Activated T-cell treated with anti-CD3 and anti-CD28 coated beads for 1 hour (primary cell): ENCODE measurements around the gene SPAG5.

Source experiments
- DNase-seq: peaks from one replicate; pipeline ENCODE4 v3.0.0-alpha.2; 2020; ENCODE audit warnings: low read depth

The SPAG5 gene

GRCh38 chr17:28571361-28572122 lies 27.3 kb downstream of the SPAG5 start, which contains the start of gene PIGS:
Gene PIGS (minus strand): TSS chr17:28571524. CDS start chr17:28571496, 28 bp downstream.
- peak; percentile 80 for DNase-seq

GRCh38 chr17:28570716-28571360 lies 28.0 kb downstream of the SPAG5 start:
- peak; percentile 29 for DNase-seq

GRCh38 chr17:28569446-28569845 lies 29.4 kb downstream of the SPAG5 start:
- no peak for DNase-seq

GRCh38 chr17:28567604-28568003 lies 31.2 kb downstream of the SPAG5 start:
- no peak for DNase-seq

- no peak for DNase-seq
Observed at GRCh38 chr17:28563475-28563874, 35.4 kb downstream of the SPAG5 start.

- no peak for DNase-seq
Observed at GRCh38 chr17:28555022-28555421, 43.8 kb downstream of the SPAG5 start.

- DNase-seq: no peak
Observed at GRCh38 chr17:28554565-28554964, 44.3 kb downstream of the SPAG5 start.

- DNase-seq: no peak
Observed at GRCh38 chr17:28553000-28553505, 45.8 kb downstream of the SPAG5 start.

GRCh38 chr17:28552176-28552999 lies 46.4 kb downstream of the SPAG5 start, which contains the start of gene UNC119:
Gene UNC119 (minus strand): TSS chr17:28552624. CDS start chr17:28552557, 67 bp downstream.
- peak; percentile 74 for DNase-seq

- DNase-seq: no peak
Observed at GRCh38 chr17:28551421-28552175, 47.2 kb downstream of the SPAG5 start.

- no peak for DNase-seq
Observed at GRCh38 chr17:28550858-28551257, 48.0 kb downstream of the SPAG5 start.

GRCh38 chr17:28549236-28550132 lies 49.3 kb downstream of the SPAG5 start:
- peak; percentile 33 for DNase-seq

- DNase-seq: no peak
Observed at GRCh38 chr17:28548417-28549130, 50.3 kb downstream of the SPAG5 start.

GRCh38 chr17:28547623-28548416 lies 51.0 kb downstream of the SPAG5 start:
- peak; percentile 39 for DNase-seq

- no peak for DNase-seq
Observed at GRCh38 chr17:28547096-28547622, 51.7 kb downstream of the SPAG5 start.

GRCh38 chr17:28545787-28546415 lies 52.9 kb downstream of the SPAG5 start:
- no peak for DNase-seq

GRCh38 chr17:28545141-28545503 lies 53.7 kb downstream of the SPAG5 start:
- no peak for DNase-seq

- DNase-seq: no peak
Observed at GRCh38 chr17:28544402-28545140, 54.3 kb downstream of the SPAG5 start.
